NCI-H1105 (cell line): ENCODE results near the gene MMP11.

Source experiments
- DNase-seq: peaks from one replicate; lab custom pipeline; 2025; lab: John Stamatoyannopoulos, UW

Gene MMP11

GRCh38 chr22:23801238-23801821 is 28.7 kb downstream of the MMP11 start:
- no peak for DNase-seq

- DNase-seq = no peak
These were observed 29.3 kb downstream of the MMP11 start for GRCh38 chr22:23801886-23802377.

- DNase-seq = no peak
These were observed 30.6 kb downstream of the MMP11 start for GRCh38 chr22:23803001-23803819.

GRCh38 chr22:23804781-23805291 is 32.2 kb downstream of the MMP11 start:
- DNase-seq = no peak

- DNase-seq = no peak
These were observed 34.2 kb downstream of the MMP11 start for GRCh38 chr22:23806837-23807236.

GRCh38 chr22:23812378-23812777 is 39.7 kb downstream of the MMP11 start:
- DNase-seq = no peak

GRCh38 chr22:23815541-23816155 is 43.0 kb downstream of the MMP11 start:
- no peak for DNase-seq

- DNase-seq = no peak
These were observed 43.7 kb downstream of the MMP11 start for GRCh38 chr22:23816156-23816976.

- no peak for DNase-seq
These were observed 44.5 kb downstream of the MMP11 start for GRCh38 chr22:23817146-23817545.

GRCh38 chr22:23818541-23818940 is 45.9 kb downstream of the MMP11 start:
- no peak for DNase-seq

GRCh38 chr22:23820748-23821211 is 48.1 kb downstream of the MMP11 start:
- no peak for DNase-seq

- no peak for DNase-seq
These were observed 49.5 kb downstream of the MMP11 start for GRCh38 chr22:23822101-23822671.

GRCh38 chr22:23823331-23823791 is 50.7 kb downstream of the MMP11 start:
- no peak for DNase-seq

- no peak for DNase-seq
These were observed 52.0 kb downstream of the MMP11 start for GRCh38 chr22:23824476-23825245.

- DNase-seq = no peak
These were observed 52.7 kb downstream of the MMP11 start for GRCh38 chr22:23825246-23825905.

- DNase-seq = no peak
These were observed 54.1 kb downstream of the MMP11 start for GRCh38 chr22:23826510-23827350.

GRCh38 chr22:23827351-23827995 is 54.8 kb downstream of the MMP11 start:
- DNase-seq = no peak
